Effector memory CD4-positive, alpha-beta T cell (primary cell): ENCODE measurements around the gene MAEA.

Experiments used
- DNase-seq, 3 donors: peaks; one replicate each; pipeline ENCODE4 v3.0.0-alpha.2; 2020
- H3K27ac ChIP-seq: 2 replicates; pipeline ENCODE4 v1.7.0; 2013; ENCODE audit warnings: mild to moderate bottlenecking, low read length, moderate library complexity; ENCODE audit not compliant: insufficient read depth, poor library complexity, severe bottlenecking
- H3K27me3 ChIP-seq: replicated peaks from 2 replicates; pipeline ENCODE4 v1.7.0; 2013; ENCODE audit warnings: mild to moderate bottlenecking, low read length; ENCODE audit not compliant: insufficient read depth, control insufficient read depth, poor library complexity, severe bottlenecking
- H3K36me3 ChIP-seq: 2 replicates; pipeline ENCODE4 v1.7.0; 2013; ENCODE audit warnings: mild to moderate bottlenecking, low read length, moderate library complexity; ENCODE audit not compliant: control insufficient read depth, insufficient read depth
- H3K4me1 ChIP-seq: 2 replicates; pipeline ENCODE4 v1.7.0; 2013; ENCODE audit warnings: low read length, mild to moderate bottlenecking; ENCODE audit not compliant: control insufficient read depth, insufficient read depth, poor library complexity, severe bottlenecking
- H3K4me3 ChIP-seq: 2 replicates; pipeline ENCODE4 v1.7.0; 2013; ENCODE audit warnings: low read length, low read depth, mild to moderate bottlenecking; ENCODE audit not compliant: insufficient read depth, poor library complexity, severe bottlenecking
- H3K9me3 ChIP-seq: 2 replicates; pipeline ENCODE4 v1.7.0; 2013; ENCODE audit warnings: mild to moderate bottlenecking, low read length, moderate library complexity; ENCODE audit not compliant: control insufficient read depth

MAEA gene

DNA sequence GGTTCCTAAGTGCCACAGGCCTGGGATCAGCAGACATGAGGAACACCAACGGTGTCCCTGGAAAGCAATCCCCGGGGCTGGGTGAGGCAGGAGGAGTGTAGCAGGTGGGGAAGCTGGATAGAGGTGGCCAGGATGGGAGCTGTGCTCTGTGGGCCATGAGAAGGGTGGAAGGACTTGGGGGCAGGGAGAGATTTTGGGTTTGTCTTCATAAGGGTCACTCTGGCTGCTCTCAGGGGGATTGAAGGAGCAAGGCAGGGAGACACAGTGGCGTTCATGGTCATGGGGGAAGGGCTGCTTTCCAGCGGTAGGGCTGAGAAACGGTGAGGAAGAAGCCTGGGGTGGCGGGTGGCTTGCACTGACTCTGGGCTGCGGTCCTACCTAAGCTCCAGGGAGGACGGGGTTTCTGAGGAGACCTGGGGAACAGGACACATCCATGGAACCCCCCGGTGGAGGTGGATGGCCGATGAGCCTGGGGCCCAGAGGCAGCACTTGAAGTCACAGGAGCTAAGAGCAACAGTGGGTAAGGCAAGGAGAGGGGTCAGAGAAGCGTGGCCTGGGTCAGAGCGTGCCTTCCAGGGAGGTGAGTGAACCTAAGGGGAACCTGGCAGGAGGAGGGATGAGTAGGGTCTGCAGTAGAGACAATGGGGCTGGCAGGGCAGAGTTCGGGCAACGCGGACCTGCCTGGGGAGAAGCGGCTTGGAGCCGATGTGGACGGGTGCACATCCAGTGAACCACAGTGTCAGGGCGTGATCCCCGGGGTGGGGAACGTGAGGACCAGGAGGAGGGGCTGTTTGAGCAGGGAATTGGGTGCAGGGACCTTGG, 28.4 kb upstream of the MAEA start:
- Histone ChIP-seq H3K4me1 (no peaks in the 10 kb centered on the region), H3K36me3 (no peaks in the 10 kb centered on the region), H3K9me3 (no peaks in the 10 kb centered on the region), H3K4me3 (no peak overlapping the region), H3K27me3 (no peaks in the 10 kb centered on the region), H3K27ac (no peak overlapping the region)
- DNase-seq, result no peak

DNA sequence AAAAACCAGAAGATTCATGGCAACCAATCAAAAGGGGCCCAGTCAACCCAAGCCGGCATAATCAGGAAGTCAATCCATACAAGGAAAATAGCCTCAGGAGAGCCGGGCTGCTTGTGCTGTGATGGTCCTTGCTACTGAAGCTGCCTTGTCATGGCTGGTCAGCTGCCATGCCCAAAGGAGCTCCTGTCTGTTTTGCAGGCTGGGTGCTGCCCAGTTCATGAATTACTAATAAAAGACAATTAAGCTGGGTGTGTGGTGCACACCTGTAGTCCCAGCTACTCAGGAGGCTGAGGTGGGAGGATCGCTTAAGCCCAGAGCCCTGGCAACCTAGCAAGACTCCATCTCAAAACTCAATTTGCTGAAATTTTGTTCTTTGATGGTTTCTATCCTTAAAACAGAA, 24.7 kb upstream of the MAEA start:
- Histone ChIP-seq H3K27ac (no peak overlapping the region), H3K4me1 (peaks cover 5% of the 10 kb centered on the region), H3K36me3 (no peaks in the 10 kb centered on the region), H3K9me3 (no peaks in the 10 kb centered on the region), H3K4me3 (no peak overlapping the region), H3K27me3 (no peaks in the 10 kb centered on the region)
- no peak for DNase-seq

DNA sequence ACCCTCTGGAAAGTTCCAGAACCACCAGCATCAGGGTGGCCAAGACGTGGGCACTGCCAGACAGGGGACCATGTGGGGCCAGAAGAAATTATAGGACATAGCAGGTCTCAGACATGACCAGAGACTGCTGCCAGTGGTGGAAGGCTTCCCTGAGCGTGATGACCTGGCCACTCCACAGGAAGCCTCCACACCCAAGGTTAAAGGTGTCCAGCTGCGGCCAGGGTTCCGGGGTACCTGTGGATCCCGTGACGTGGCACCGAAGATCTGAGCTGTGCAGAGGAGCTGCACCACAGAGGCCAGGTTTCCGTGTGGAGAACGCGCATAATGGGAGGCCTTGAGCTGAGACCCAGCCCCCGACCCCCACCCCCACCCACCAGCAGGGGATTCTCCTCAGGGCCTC, 24.3 kb upstream of the MAEA start:
- no peak for DNase-seq
- peaks cover 5% of the 10 kb centered on the region for H3K4me1 ChIP-seq
- H3K27me3 ChIP-seq, result no peaks in the 10 kb centered on the region
- H3K4me3 ChIP-seq, result no peak overlapping the region
- H3K36me3 ChIP-seq, result no peaks in the 10 kb centered on the region
- no peak overlapping the region for H3K27ac ChIP-seq
- H3K9me3 ChIP-seq, result no peaks in the 10 kb centered on the region

DNA sequence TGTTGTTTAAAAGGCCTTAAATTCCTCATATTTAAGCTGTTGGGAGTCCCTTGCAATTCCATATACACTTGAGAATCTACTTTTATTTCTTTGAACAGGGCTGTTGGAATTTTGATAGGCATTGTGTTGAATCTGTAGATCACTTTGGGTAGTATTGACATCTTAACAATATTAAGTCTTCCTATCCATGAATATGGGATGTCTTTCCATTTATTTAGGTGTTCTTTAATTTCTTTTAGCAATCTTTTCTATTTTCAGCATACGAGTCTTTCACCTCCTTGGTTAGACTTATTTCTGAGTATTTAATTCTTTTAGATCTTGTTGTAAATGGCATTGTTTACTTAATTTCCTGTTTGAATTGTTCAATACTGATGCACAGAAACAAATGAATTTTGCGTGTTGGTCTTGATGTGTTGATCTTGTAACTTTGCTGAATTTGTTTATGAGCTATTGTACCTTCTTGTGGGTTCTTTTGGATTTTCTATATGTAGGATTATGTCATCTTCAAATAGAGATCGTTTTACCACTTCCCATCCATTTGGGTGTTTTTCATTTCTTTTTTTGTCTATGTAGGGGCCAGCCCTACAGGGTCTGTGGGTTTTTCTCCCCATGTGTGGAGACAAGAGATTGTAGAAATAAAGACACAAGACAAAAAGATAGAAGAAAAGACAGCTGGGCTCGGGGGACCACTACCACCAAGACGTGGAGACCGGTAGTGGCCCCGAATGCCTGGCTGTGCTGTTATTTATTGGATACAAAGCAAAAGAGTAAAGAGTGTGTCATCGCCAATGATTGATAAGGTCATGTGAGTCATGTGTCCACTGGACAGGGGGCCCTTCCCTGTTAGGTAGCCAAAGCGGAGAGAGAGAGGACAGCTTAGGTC, 22.6 kb upstream of the MAEA start:
- H3K4me1 ChIP-seq, result peaks cover 5% of the 10 kb centered on the region
- no peaks in the 10 kb centered on the region for H3K36me3 ChIP-seq
- H3K27ac ChIP-seq, result peak overlapping the region; percentile 64
- H3K9me3 ChIP-seq, result no peaks in the 10 kb centered on the region
- H3K27me3 ChIP-seq, result no peaks in the 10 kb centered on the region
- H3K4me3 ChIP-seq, result peak overlapping the region; percentile 39
- DNase-seq, result no peak

DNA sequence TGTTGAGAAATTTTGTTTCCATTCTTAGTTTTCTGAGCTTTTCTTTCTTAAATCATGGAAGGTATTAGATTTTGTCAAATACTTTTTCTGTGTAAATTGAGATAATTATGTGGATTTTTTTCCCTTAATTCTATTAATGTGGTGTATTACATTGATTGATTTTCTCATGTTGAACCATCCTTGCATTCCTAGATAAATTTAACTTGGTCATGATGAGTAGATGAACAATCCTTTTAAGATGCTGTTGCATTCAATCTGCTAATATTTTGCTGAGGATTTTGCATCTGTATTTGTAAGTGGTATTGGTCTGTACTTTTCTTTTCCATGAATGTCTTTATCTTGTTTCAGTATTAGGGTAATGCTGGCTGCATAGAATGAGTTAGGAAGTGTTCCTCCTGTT, 20.5 kb upstream of the MAEA start:
- Histone ChIP-seq H3K27me3 (no peaks in the 10 kb centered on the region), H3K4me1 (peaks cover 5% of the 10 kb centered on the region), H3K36me3 (no peaks in the 10 kb centered on the region), H3K9me3 (no peaks in the 10 kb centered on the region), H3K4me3 (no peak overlapping the region), H3K27ac (no peak overlapping the region)
- DNase-seq, result no peak

DNA sequence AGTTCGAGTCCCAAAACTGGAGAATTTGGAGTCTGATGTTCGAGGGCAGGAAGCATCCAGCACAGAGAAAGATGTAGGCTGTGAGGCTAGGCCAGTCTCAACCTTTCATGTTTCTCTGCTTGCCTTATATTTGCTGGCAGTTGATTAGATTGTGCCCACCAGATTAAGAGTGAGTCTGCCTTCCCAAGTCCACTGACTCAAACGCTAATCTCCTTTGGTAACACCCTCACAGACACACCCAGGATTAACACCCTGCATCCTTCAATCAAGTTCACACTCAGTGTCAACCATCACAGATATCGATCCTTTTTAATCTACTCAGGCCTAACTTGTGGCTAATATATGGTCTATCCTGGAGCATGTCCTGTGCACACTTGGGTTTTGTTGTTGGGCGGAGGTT, 18.0 kb upstream of the MAEA start:
- no peaks in the 10 kb centered on the region for H3K9me3 ChIP-seq
- H3K27me3 ChIP-seq, result no peaks in the 10 kb centered on the region
- H3K27ac ChIP-seq, result no peak overlapping the region
- H3K36me3 ChIP-seq, result no peaks in the 10 kb centered on the region
- no peak overlapping the region for H3K4me3 ChIP-seq
- H3K4me1 ChIP-seq, result peaks cover 5% of the 10 kb centered on the region
- DNase-seq, result no peak

DNA sequence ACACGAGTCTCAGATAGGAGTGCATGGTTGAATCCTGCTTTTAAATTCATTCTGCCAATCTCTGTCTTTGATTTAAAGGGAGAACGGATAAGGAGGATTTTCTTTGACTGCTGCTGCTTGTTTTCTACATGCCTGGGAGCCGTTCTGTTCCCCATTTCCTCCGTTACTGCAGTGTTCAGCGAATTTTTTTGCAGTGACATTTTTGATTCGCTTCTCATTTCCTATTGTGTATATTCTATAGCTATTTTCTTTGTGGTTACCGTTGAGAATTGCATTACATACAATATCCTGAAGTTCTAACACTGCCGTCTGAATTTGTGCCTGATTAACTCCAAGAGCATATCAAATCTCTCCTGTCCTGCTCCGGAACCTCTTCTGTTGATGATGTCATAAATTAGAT, 14.8 kb upstream of the MAEA start:
- DNase-seq, result no peak
- no peak overlapping the region for H3K27ac ChIP-seq

DNA sequence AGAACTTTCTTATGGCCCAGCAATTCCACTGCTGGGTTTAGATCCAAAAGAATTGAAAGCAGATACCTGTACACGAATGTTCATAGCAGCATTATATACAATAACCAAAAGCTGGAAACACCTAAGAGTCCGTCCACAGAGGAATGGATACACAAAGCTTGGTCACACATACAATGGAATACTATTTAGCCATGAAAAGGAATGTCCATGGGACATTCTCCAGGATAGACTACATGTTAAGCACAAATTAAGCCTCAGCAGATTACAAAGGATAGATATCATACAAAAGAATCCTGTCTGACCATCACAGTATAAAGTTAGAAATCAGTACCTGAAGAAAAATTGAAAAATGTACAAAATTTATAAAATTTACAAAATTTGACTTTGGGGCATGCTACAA, 12.7 kb upstream of the MAEA start:
- Histone ChIP-seq H3K27me3 (no peaks in the 10 kb centered on the region), H3K36me3 (no peaks in the 10 kb centered on the region), H3K9me3 (no peaks in the 10 kb centered on the region), H3K4me1 (no peaks in the 10 kb centered on the region), H3K27ac (no peak overlapping the region), H3K4me3 (no peak overlapping the region)
- no peak for DNase-seq

More for the DNA sequence above, 14.8 kb upstream of the MAEA start:
- H3K4me3 ChIP-seq, result no peak overlapping the region
- H3K9me3 ChIP-seq, result no peaks in the 10 kb centered on the region
- H3K4me1 ChIP-seq, result no peaks in the 10 kb centered on the region
- no peaks in the 10 kb centered on the region for H3K27me3 ChIP-seq
- no peaks in the 10 kb centered on the region for H3K36me3 ChIP-seq

DNA sequence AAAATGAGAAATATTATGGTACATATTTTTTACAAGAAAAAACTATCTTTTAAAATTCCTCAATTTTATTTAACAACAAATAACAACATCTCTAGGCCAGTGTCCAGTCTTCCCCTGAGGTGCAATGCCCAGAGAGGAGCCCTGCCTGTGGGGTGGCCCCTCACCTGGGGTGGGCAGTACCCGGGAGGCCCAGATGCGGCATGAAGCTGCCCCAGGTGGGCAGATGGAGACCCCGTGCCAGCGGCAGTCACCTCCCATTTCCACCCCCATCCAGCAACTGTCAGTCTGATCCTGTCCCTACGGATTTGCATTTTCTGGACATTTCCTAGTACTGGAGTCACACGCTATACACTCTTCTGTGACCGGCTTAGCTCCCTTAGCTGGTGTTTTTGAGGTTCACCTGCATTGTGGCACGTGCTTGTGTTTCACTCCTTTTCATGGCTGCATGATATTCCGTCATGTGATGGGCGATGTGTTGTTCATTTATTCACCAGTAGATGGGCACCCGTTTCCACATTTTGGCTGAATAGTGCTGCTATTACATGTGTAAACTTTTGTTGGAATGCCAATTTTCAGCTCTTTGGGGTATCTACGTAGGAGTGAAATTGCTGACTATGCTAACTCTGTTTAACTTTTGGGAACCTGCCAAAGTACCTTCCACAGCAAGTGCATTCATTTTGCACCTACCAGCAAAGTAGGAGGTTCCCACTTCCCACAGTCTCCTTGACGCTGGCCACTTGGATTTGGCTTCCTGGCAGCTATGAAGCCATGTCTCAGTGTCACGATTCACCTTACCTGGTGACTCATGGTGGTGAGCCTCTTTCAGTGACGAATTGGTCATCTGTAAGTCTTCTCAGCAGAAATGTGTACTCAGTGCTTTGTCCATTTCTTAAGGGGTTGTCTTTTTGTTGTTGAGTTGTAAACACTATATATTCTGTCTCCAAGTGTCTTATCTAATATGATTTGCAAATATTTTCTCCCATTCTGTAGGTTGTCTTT, 11.7 kb upstream of the MAEA start:
- Histone ChIP-seq H3K9me3 (no peaks in the 10 kb centered on the region), H3K36me3 (no peaks in the 10 kb centered on the region), H3K27me3 (no peaks in the 10 kb centered on the region), H3K4me1 (no peaks in the 10 kb centered on the region), H3K27ac (no peak overlapping the region), H3K4me3 (no peak overlapping the region)
- no peak for DNase-seq
